K562 (cell line): ENCODE results near the gene CHPF2. TPM values are rescaled to one million over a fixed set of nuclear protein-coding genes. Genes with fewer than 3 reads are reported as not detected.

Experiments used
- ATAC-seq: fragments of 200-7000 bp; cut with Tn5 transposase; 3 replicates; pipeline ENCODE4 v1.9.1; 2020; ENCODE audit warnings: moderate library complexity
- BruUV-seq: library from RNA; stranded (reverse); fragments of 400-500 nt; replicated peaks from 2 replicates; lab custom pipeline; 2021; lab: Mats Ljungman, UMichigan
- CTCF ChIA-PET: fragments of 300-600 bp; formaldehyde crosslinking; extraction: SDS; loops from one replicate; lab custom pipeline; 2021; ENCODE audit warnings: low intra/inter-chr PET ratio; lab: Yijun Ruan, JAX
- POLR2A ChIA-PET: fragments of 300-600, 350-650 bp; sonication (Branson Sonifier 250); formaldehyde crosslinking; extraction: SDS; loops from one replicate; lab custom pipeline; 2021; ENCODE audit warnings: antibody characterized with exemption, inconsistent platforms; lab: Yijun Ruan, JAX
- DNase-seq, 4 experiments: peaks; one replicate each; pipeline versions ENCODE4 v3.0.0 to v3.0.0-alpha.2; 2011 to 2018; ENCODE audit warnings: low spot score in 3 of 4, mixed read lengths in 3 of 4; ENCODE audit errors: extremely low read depth in 1 of 4
- FAIRE-seq: peaks from 2 replicates; lab custom pipeline; 2011; peaks lifted over from hg19 to GRCh38; lab: Jason Lieb, UNC
- H2AFZ ChIP-seq: 2 replicates; pipeline ENCODE4 v1.6.0; 2011; ENCODE audit warnings: low read depth, low read length, control low read depth, inconsistent platforms
- H3K27ac ChIP-seq: fragments of 200-600 bp; 3 replicates; pipeline ENCODE4 v1.8.0; 2011; ENCODE audit warnings: low read depth, mild to moderate bottlenecking, control low read depth, inconsistent platforms, low read length, moderate library complexity, mixed read lengths; ENCODE audit errors: extremely low read depth
- H3K27me3 ChIP-seq, 2 experiments: fragments of 300-600 bp in 1 of 2; 2 replicates in 1 of 2; 3 replicates in 1 of 2; pipeline versions ENCODE4 v1.6.0 to v1.8.0; 2011; ENCODE audit warnings: inconsistent platforms in 2 of 2, low read length in 2 of 2, mild to moderate bottlenecking in 1 of 2, mixed read lengths in 1 of 2, moderate library complexity in 1 of 2; ENCODE audit not compliant: control insufficient read depth in 2 of 2, insufficient read depth in 2 of 2
- H3K36me3 ChIP-seq: fragments of 300-600 bp; 3 replicates; pipeline ENCODE4 v1.8.0; 2011; ENCODE audit warnings: mild to moderate bottlenecking, low read length, inconsistent platforms; ENCODE audit not compliant: control insufficient read depth, insufficient read depth
- H3K4me1 ChIP-seq, 2 experiments: fragments of 200-600 bp in 1 of 2; replicated peaks in 1 of 2; 2 replicates in 1 of 2; 3 replicates in 1 of 2; pipeline versions ENCODE4 v1.5.1 to v1.8.0; 2011; ENCODE audit warnings: inconsistent platforms in 2 of 2, low read length in 2 of 2, mild to moderate bottlenecking in 1 of 2, mixed read lengths in 1 of 2, moderate library complexity in 1 of 2; ENCODE audit not compliant: control insufficient read depth in 2 of 2, insufficient read depth in 2 of 2
- H3K4me2 ChIP-seq: 2 replicates; pipeline ENCODE4 v1.6.1; 2011; ENCODE audit warnings: low read length, control low read depth, inconsistent platforms, mixed read lengths; ENCODE audit not compliant: insufficient read depth
- H3K4me3 ChIP-seq: fragments of 200-600 bp; sonication (generic), shearing (Covaris generic); 2 replicates; pipeline ENCODE4 v1.5.1; 2016; ENCODE audit warnings: control low read depth, inconsistent platforms
- H3K79me2 ChIP-seq: fragments of 200-600 bp; 3 replicates; pipeline ENCODE4 v1.8.0; 2011; ENCODE audit warnings: low read length, inconsistent platforms; ENCODE audit not compliant: control insufficient read depth, insufficient read depth
- H3K9ac ChIP-seq, 2 experiments: 2 replicates each; pipeline versions ENCODE4 v1.6.0 to v1.6.1; 2011; ENCODE audit warnings: low read depth in 2 of 2, low read length in 2 of 2, control low read depth in 1 of 2, inconsistent platforms in 1 of 2, mild to moderate bottlenecking in 1 of 2, mixed read lengths in 1 of 2; ENCODE audit not compliant: insufficient read depth in 1 of 2
- H3K9me1 ChIP-seq: one replicate; pipeline ENCODE4 v1.6.0; 2011; ENCODE audit warnings: inconsistent platforms, mild to moderate bottlenecking, low read length, moderate library complexity; ENCODE audit not compliant: control insufficient read depth, insufficient read depth
- H3K9me3 ChIP-seq: replicated peaks from 2 replicates; pipeline ENCODE4 v1.5.1; 2011; ENCODE audit warnings: low read depth, low read length, inconsistent platforms; ENCODE audit not compliant: control insufficient read depth, insufficient read depth
- H4K20me1 ChIP-seq: replicated peaks from 2 replicates; pipeline ENCODE4 v1.6.1; 2011; ENCODE audit warnings: low read length, inconsistent platforms, mixed read lengths; ENCODE audit not compliant: control insufficient read depth, insufficient read depth
- CCNT2 ChIP-seq: IDR thresholded peaks from 2 replicates; pipeline ENCODE4 v1.6.1; 2011; ENCODE audit warnings: borderline replicate concordance, low read depth, mild to moderate bottlenecking, moderate library complexity, mixed read lengths, low read length; ENCODE audit not compliant: insufficient read length; ENCODE audit errors: extremely low read depth
- CGGBP1 ChIP-seq: fragments of 250-450 bp; sonication (Bioruptor Pico); IDR thresholded peaks from 2 replicates; pipeline ENCODE4 v1.9.0; 2021; ENCODE audit warnings: mild to moderate bottlenecking
- CREBBP ChIP-seq: IDR thresholded peaks from one replicate; pipeline ENCODE4 v1.6.1; 2012; ENCODE audit warnings: low read depth, mild to moderate bottlenecking, control low read depth, inconsistent platforms, low read length
- MLLT1 ChIP-seq, 2 experiments: fragments of 450-650 bp; IDR thresholded peaks; 2 replicates each; pipeline ENCODE4 v1.6.1; 2016
- NFATC3 ChIP-seq: fragments of 450-650 bp; IDR thresholded peaks from 2 replicates; pipeline ENCODE4 v1.6.1; 2017; ENCODE audit warnings: mild to moderate bottlenecking
- TGIF2 ChIP-seq: sonication (generic); formaldehyde crosslinking; IDR thresholded peaks from 2 replicates; pipeline ENCODE4 v1.8.1; 2022; ENCODE audit warnings: mild to moderate bottlenecking, missing genetic modification reagents, moderate library complexity
- VEZF1 ChIP-seq: fragments of 200-800 bp; sonication (Bioruptor generic); IDR thresholded peaks from 2 replicates; pipeline ENCODE4 v1.6.1; 2017; ENCODE audit warnings: missing genetic modification characterization, missing compliant biosample characterization
- ZBTB40 ChIP-seq, 2 experiments: fragments of 450-650 bp in 1 of 2; sonication (generic) in 1 of 2; formaldehyde crosslinking in 1 of 2; IDR thresholded peaks; 2 replicates each; pipeline versions ENCODE4 v1.7.1 to v1.9.0; 2016 to 2022; ENCODE audit warnings: inconsistent platforms in 1 of 2, mild to moderate bottlenecking in 1 of 2, missing genetic modification reagents in 1 of 2
- ZNF583 ChIP-seq: fragments of 250-450 bp; sonication (Bioruptor Pico); IDR thresholded peaks from 2 replicates; pipeline ENCODE4 v1.4.0; 2020
- ZNF644 ChIP-seq: fragments of 200-800 bp; sonication (Bioruptor generic); IDR thresholded peaks from 2 replicates; pipeline ENCODE4 v1.6.1; 2016; ENCODE audit warnings: low read depth, missing genetic modification characterization, missing compliant biosample characterization
- WGBS: fragments of 100-300 bp; shearing (Covaris generic); methylation state at CpG from one replicate; pipeline ENCODE4 v1.1.6; 2016; ENCODE audit warnings: low coverage, mixed read lengths; ENCODE audit not compliant: insufficient coverage; ENCODE audit errors: missing lambda C conversion rate; 5-methylcytosine and 5-hydroxymethylcytosine counted together
- in situ Hi-C: fragments of 300-500 bp; cut with MboI; formaldehyde crosslinking; loops from 4 replicates; pipeline ENCODE4 v1.15.0; 2018; ENCODE audit warnings: inconsistent platforms, mixed read lengths
- intact Hi-C: fragments of 100-400 bp; cut with micrococcal nuclease; formaldehyde crosslinking; loops from 2 replicates; pipeline ENCODE4 v1.14.2; 2022
- polyA plus RNA-seq, 8 experiments: library from polyadenylated mRNA; depleted of rRNA in 4 of 8; stranded (reverse) in 5 of 8; unstranded in 3 of 8; fragments of >200 nt; fragmentation: Nextera tagmentation in 2 of 8; fragmentation: Illumina TruSeq in 1 of 8; extraction: Ambion mirVana in 2 of 8; extraction: Trizol in 1 of 8; gene quantifications; 2 replicates each; pipeline versions ENCODE4 v1.2.1 to v1.2.3, GENCODE V29; 2011 to 2014; ENCODE audit warnings: inconsistent platforms in 1 of 8, missing spikeins in 1 of 8
- total RNA-seq, 7 experiments: library from RNA; depleted of rRNA in 6 of 7; stranded (reverse); fragments of >200 nt in 6 of 7; fragmentation: Illumina TruSeq in 2 of 7; extraction: Trizol in 2 of 7; gene quantifications; 2 replicates each; pipeline versions ENCODE4 v1.2.1 to v1.2.3, GENCODE V29; 2011 to 2021; ENCODE audit warnings: low replicate concordance in 1 of 7

Gene CHPF2
- total and polyA plus RNA-seq, 9 of the 15 experiments (the other 6 are each of a cell fraction or from before 2014, with no cell fraction given): 0.08 to 32.8 (median 10.5) TPM

GRCh38 chr7:151202836-151203235, 29.4 kb upstream of the CHPF2 start:
- no TSS peak for BruUV-seq
- peaks cover 30% of the 10 kb centered on the region for H4K20me1 ChIP-seq
- under 1% methylated on average over 9 of the region's 9 CpGs for WGBS
- peak; percentile 56 for FAIRE-seq
- DNase-seq: no peak
- H3K4me1 ChIP-seq: peaks cover 13 to 22% of the 10 kb centered on the region in 2 experiments
- H3K9ac ChIP-seq: no peak overlapping the region
- intact Hi-C loops: no loop called here
- no peaks in the 10 kb centered on the region for H3K9me1 ChIP-seq
- no peaks in the 10 kb centered on the region for H3K36me3 ChIP-seq
- no peak overlapping the region for H3K4me2 ChIP-seq
- ATAC-seq: no peak
- in situ Hi-C loops: no loop called here
- no peak overlapping the region for H2AFZ ChIP-seq
- H3K4me3 ChIP-seq: no peak overlapping the region
- peaks cover 75 to 78% of the 10 kb centered on the region in 2 experiments; a peak in 4 of 5 replicates for H3K27me3 ChIP-seq
- ChIA-PET CTCF (no interaction called here), POLR2A (interaction anchor here (0.8 to 2.0 kb wide), 3 partner anchors 11 to 316 kb away, joined by 3 to 7 read pairs (median 4); partner anchors contain the start of gene ABCB8)
- H3K79me2 ChIP-seq: no peaks in the 10 kb centered on the region
- no peak overlapping the region for H3K27ac ChIP-seq
- H3K9me3 ChIP-seq: no peaks in the 10 kb centered on the region
- TF ChIP-seq MLLT1 (IDR thresholded peaks at IDR 0.05) (no peak), CGGBP1 (CRISPR knock-in tag) (no peak), ZNF583 (no peak), CCNT2 (no peak), NFATC3 (no peak), CREBBP (no peak), ZNF644 (tag) (no peak), ZBTB40 (IDR thresholded peaks at IDR 0.05) (no peak), ZBTB40 (CRISPR knock-in tag; IDR thresholded peaks at IDR 0.05) (no peak), TGIF2 (CRISPR knock-in tag) (no peak), VEZF1 (no peak)
